Measurements from ENCODE around the gene CACNA1H. TPM values are rescaled to one million over a fixed set of nuclear protein-coding genes. Genes with fewer than 3 reads are reported as not detected.

The CACNA1H gene
- total and polyA plus RNA-seq, 9 of the 15 experiments (the other 6 are each of a cell fraction or from before 2014, with no cell fraction given), result 0.10 to 0.18 TPM; not detected in 7

- peak; percentile 97 for TF ChIP-seq VEZF1 (CRISPR knock-in tag; IDR thresholded peaks at IDR 0.05)
These were observed at the start of gene CACNA1H (continued) for GRCh38 chr16:1152651-1153259.

- in situ Hi-C loops (cut with MboI) (no loop called here), intact Hi-C loops (cut with micrococcal nuclease) (no loop called here)
- Histone ChIP-seq H3K4me2 (ENCODE audit: insufficient read depth, low read length) (no peak overlapping the region), H3K9me3 (replicated peaks; ENCODE audit: control insufficient read depth, insufficient read depth, low read depth, low read length) (no peaks in the 10 kb centered on the region), H3K79me2 (ENCODE audit: control insufficient read depth, insufficient read depth, low read length) (no peaks in the 10 kb centered on the region), H3K9me1 (ENCODE audit: control insufficient read depth, insufficient read depth, low read length) (peaks cover 1% of the 10 kb centered on the region), H2AFZ (ENCODE audit: low read depth, low read length) (no peak overlapping the region), H3K27me3 (ENCODE audit: control insufficient read depth in 2 of 2, insufficient read depth in 2 of 2, low read length in 2 of 2) (peaks cover 10 to 59% of the 10 kb centered on the region in 2 experiments; a peak in 4 of 5 replicates), H3K4me1 (replicated peaks in 1 of 2; ENCODE audit: control insufficient read depth in 2 of 2, insufficient read depth in 2 of 2, low read length in 2 of 2) (peaks cover 0 to 77% of the 10 kb centered on the region in 2 experiments; a peak in 2 of 5 replicates), H3K9ac (ENCODE audit: insufficient read depth in 1 of 2, low read depth in 2 of 2, low read length in 2 of 2) (no peak overlapping the region; a peak in 1 of 4 replicates), H3K27ac (ENCODE audit: extremely low read depth, low read depth, low read length) (no peak overlapping the region), H4K20me1 (replicated peaks; ENCODE audit: control insufficient read depth, insufficient read depth, low read length) (peaks cover 14% of the 10 kb centered on the region), H3K36me3 (ENCODE audit: control insufficient read depth, insufficient read depth, low read length) (no peaks in the 10 kb centered on the region), H3K4me3 (no peak overlapping the region)
- BruUV-seq (replicated peaks), result no TSS peak
- ChIA-PET CTCF (ENCODE audit: low intra/inter-chr PET ratio) (interaction anchor here (1.1 to 2.9 kb wide), 2 partner anchors 290 to 392 kb away, joined by 3 to 17 read pairs; no protein-coding TSS in a partner anchor), POLR2A (no interaction called here)
- no peak for DNase-seq (ENCODE audit: extremely low read depth in 1 of 4, low spot score in 3 of 4)
- WGBS (ENCODE audit: insufficient coverage, low coverage, missing lambda C conversion rate), result 21% methylated on average over 10 of the region's 11 CpGs
- no peak for ATAC-seq
- TF ChIP-seq RFX1 (IDR thresholded peaks at IDR 0.05), result no peak
- no peak for TF ChIP-seq MAFK (IDR thresholded peaks at IDR 0.05; ENCODE audit: low read length)
- TF ChIP-seq E2F4 (CRISPR knock-in tag; IDR thresholded peaks at IDR 0.05; ENCODE audit: low read depth), result no peak
- no peak for TF ChIP-seq CGGBP1 (CRISPR knock-in tag; IDR thresholded peaks at IDR 0.05)
- no peak for FAIRE-seq
These were observed 49.3 kb upstream of the CACNA1H start for GRCh38 chr16:1103636-1103980.

All from K562 (cell line).